T-helper 1 cell treated with Interleukin-12 subunit alpha and Interleukin-12 subunit beta and Interleukin-4 antibody, amounts not matched to agents 30 μg/mL and 1 μg/mL, for 36 hours (primary cell): ENCODE results near the gene PFKP.
"Not testable (repeated sequence)": the region's sequence is repeated elsewhere in the genome, so short reads cannot be mapped to it uniquely, and the experiment has no call there.

ENCODE experiments used
- H3K27ac Mint-ChIP-seq: one replicate; pipeline ENCODE4 v1.8.0; 2021; ENCODE audit warnings: mild to moderate bottlenecking, mixed read lengths
- H3K27me3 Mint-ChIP-seq: one replicate; pipeline ENCODE4 v1.8.0; 2021; ENCODE audit warnings: low read depth, mixed read lengths
- H3K36me3 Mint-ChIP-seq: one replicate; pipeline ENCODE4 v1.8.0; 2021; ENCODE audit warnings: low read depth, mixed read lengths
- H3K4me1 Mint-ChIP-seq: one replicate; pipeline ENCODE4 v1.8.0; 2021; ENCODE audit warnings: low read depth, mixed read lengths
- H3K4me3 Mint-ChIP-seq: one replicate; pipeline ENCODE4 v1.8.0; 2021; ENCODE audit warnings: mild to moderate bottlenecking, moderate library complexity, mixed read lengths
- H3K9me3 Mint-ChIP-seq: one replicate; pipeline ENCODE4 v1.8.0; 2021; ENCODE audit warnings: mixed read lengths

PFKP gene

DNA sequence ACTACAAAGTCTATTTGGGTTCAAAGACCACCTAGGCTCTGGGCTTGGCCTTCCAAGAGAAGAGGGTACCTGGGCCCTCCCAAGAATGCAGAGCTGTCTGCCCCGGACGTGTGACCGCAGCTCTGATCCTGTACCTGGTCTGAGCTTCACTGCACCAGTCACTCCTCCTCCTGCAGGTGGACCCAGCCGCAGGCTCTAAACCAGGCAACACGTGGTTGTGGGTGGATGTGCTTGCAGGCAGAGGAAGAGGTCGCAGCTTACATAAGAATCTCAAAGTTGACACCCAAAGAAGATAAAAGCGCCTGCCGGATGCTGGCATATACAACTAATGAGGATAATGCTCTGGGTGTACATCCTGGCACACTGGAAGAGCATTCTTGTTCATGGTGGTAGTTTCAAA, 9.4 kb upstream of the PFKP start:
- no peaks in the 10 kb centered on the region for H3K36me3 Mint-ChIP-seq
- H3K27me3 Mint-ChIP-seq, result peaks cover 26% of the 10 kb centered on the region
- peaks cover 7% of the 10 kb centered on the region for H3K4me1 Mint-ChIP-seq
- H3K27ac Mint-ChIP-seq, result no peak overlapping the region
- no peak overlapping the region for H3K4me3 Mint-ChIP-seq
- H3K9me3 Mint-ChIP-seq, result no peaks in the 10 kb centered on the region

DNA sequence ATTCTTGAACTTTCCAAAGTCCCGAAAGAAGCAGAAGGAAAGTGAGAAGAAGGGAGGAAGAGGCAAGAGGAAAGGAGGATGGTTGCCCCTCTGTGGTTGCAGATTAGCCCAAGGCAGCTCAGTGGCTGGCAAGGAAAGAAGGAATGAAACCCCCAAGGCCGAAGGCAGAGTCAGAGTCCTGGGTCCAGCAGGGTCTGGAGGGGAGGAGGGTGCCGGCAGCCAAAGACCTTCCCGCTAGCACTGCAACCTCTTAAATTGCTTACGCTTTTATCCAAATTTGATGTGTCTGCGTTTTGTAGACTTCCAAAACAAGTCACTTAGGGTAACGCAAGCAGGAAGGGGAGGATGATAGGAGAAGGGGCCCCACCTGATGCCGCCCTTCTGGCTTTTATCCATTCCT, 7.4 kb upstream of the PFKP start:
- Mint-ChIP-seq H3K9me3 (no peaks in the 10 kb centered on the region), H3K27ac (no peak overlapping the region), H3K27me3 (peaks cover 29% of the 10 kb centered on the region), H3K4me1 (peaks cover 7% of the 10 kb centered on the region), H3K36me3 (no peaks in the 10 kb centered on the region), H3K4me3 (no peak overlapping the region)

DNA sequence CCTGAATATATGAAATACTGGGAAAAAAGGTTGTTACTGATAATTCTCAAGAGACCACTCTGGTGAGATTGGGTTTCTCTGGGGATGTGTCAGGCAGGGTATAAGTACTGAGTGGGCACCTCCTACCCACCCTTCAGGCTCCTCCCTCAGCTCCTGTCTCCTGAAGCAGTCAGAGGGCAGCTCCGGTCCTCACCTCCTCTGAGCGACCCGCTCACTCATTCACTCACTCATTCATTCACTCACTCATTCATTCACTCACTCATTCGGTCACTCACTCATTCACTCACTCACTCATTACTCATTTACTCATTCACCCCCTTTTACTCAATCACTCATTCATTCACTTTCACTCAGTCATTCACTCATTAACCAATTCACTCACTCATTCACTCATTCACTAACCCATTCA, 6.9 kb upstream of the PFKP start:
- Mint-ChIP-seq H3K36me3 (no peaks in the 10 kb centered on the region), H3K9me3 (no peaks in the 10 kb centered on the region), H3K4me1 (peaks cover 7% of the 10 kb centered on the region), H3K27ac (no peak overlapping the region), H3K27me3 (peaks cover 35% of the 10 kb centered on the region), H3K4me3 (no peak overlapping the region)

DNA sequence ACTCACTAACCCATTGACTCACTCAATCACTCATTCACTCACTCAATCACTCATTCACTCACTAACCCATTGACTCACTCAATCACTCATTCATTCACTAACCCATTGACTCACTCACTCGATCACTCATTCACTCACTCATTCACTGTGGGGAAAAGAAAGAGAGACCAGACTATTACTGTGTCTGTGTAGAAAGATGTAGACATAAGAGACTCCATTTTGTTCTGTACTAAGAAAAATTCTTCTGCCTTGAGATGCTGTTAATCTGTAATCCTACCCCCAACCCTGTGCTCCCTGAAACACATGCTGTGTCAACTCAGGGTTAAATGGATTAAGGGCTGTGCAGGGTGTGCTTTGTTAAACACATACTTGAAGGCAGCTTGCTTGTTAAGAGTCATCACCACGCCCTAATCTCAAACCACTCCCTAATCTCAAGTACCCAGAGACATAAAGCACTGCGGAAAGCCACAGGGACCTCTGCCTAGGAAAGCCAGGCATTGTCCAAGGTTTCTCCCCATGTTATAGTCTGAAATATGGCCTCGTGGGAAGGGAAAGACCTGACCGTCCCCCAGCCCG, 5.9 kb upstream of the PFKP start:
- not testable (repeated sequence) for H3K36me3 Mint-ChIP-seq, H3K4me3 Mint-ChIP-seq, H3K9me3 Mint-ChIP-seq, H3K27ac Mint-ChIP-seq, H3K4me1 Mint-ChIP-seq
- peaks cover 37% of the 10 kb centered on the region for H3K27me3 Mint-ChIP-seq

DNA sequence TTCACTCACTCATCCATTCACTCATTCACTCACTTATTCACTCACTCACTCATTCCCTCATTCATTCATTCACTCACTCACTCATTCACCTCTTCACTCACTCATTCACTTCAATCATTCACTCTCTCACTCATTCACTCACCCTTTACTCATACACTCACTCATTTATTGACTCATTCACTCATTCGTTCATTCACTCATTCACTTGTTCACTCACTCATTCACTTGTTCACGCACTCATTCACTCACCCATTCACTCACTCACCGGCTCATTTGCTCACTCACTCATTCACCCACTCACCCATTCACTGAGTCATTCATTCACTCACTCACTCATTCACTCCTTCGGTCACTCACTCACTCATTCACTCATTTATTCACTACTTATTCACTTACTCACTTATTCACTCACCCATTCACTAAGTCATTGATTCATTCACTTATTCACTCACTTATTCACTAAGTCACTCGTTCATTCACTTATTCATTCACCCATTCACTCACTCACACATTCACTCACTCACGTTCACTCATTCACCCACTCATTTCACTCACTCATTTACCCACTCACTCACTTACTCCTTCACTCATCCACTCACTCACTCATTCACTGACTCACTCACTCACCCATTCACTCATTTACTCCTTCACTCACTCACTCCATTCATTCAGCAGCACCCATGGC, 4.7 kb upstream of the PFKP start:
- Mint-ChIP-seq H3K27me3 (peaks cover 30% of the 10 kb centered on the region), H3K36me3 (no peaks in the 10 kb centered on the region), H3K27ac (no peak overlapping the region), H3K9me3 (no peaks in the 10 kb centered on the region), H3K4me1 (peaks cover 2% of the 10 kb centered on the region), H3K4me3 (no peak overlapping the region)

DNA sequence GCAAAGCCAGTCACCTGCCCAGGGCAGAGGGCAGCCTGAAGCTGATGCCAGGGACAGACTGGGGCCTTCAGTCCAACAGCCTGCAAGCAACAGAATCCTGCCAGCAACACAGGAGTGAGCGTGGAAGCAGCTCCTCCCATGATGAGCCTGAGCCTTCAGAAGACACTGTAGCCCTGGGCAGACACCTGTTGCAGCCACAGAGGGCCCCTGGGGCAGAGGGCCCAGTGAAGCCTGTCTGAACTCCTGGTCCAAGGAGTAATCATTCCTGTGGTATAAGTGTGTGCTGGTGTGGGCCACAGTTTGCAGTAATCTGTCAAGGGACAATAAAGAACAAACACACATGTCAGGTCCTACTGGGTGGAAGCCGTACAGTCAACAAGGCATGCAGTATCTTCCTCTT, 2.9 kb upstream of the PFKP start:
- Mint-ChIP-seq H3K27ac (no peak overlapping the region), H3K4me3 (no peak overlapping the region), H3K9me3 (no peaks in the 10 kb centered on the region), H3K4me1 (peaks cover 3% of the 10 kb centered on the region), H3K36me3 (peaks cover 3% of the 10 kb centered on the region), H3K27me3 (peaks cover 30% of the 10 kb centered on the region)

DNA sequence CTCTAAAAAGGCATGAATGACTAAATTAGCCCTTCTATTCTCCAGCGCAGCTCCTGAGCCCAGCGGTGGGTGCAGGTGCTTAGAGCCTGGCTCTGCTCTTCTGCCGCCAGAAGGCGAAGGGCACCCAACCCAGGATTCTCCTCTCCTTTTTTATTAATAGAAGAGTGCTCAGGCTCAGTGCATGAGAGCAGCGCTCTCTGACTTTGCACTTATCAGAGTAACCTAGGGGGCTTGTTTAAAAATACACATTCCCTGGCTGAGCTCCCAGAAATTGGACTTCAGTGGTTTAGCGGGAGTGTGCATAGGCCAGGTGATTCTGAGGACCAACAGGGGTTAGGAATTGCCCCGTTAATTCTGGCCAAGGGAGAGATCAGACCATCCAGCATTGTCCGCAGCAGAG, 1.7 kb upstream of the PFKP start:
- H3K4me3 Mint-ChIP-seq, result peak overlapping the region; percentile 49
- H3K9me3 Mint-ChIP-seq, result no peaks in the 10 kb centered on the region
- peaks cover 14% of the 10 kb centered on the region for H3K36me3 Mint-ChIP-seq

DNA sequence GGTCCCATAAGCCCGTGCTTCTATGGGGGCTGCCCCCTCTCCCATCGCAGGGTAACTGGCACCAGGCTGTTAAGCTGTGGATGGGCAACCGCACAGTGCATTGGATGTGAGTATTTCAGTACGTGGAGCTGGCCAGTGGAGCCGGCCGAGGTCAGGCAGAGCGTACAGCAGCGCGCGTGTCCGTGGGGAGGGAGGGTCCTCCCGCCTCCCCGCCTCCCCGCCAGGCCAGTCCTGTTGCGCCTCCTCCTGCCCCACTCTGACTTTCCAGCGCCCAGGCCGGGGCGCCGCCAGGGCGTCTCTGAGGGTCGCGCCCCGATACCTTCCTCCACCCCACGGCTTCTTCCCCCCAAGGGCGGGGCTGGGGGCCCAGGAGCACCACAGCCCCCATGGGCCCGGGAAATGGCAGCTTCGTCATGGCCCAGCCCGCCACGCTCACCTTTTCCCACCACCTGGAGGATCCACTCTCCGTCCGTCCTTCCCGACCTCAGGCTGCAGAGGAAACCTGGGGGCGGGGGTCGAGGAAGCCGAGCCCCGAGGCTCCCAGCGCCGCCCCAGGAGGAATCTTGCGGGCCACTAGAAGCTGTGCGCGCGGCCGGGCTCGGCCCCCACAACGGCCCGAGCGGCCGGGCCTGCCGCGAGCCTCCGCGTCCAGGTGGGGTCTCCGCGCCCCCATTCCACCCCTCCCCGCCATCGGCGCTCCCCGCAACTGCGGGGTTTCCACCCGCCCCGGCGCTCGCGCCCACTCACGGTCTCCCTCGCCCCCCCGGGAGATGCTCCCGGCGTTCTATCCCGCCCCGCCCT, 831 bp upstream of the PFKP start:
- Mint-ChIP-seq H3K27ac (no peak overlapping the region), H3K4me3 (peak overlapping the region; percentile 61), H3K27me3 (peaks cover 22% of the 10 kb centered on the region), H3K36me3 (peaks cover 18% of the 10 kb centered on the region), H3K4me1 (peaks cover 21% of the 10 kb centered on the region), H3K9me3 (no peaks in the 10 kb centered on the region)

More for the DNA sequence above, 1.7 kb upstream of the PFKP start:
- no peak overlapping the region for H3K27ac Mint-ChIP-seq
- peaks cover 15% of the 10 kb centered on the region for H3K4me1 Mint-ChIP-seq
- H3K27me3 Mint-ChIP-seq, result peaks cover 22% of the 10 kb centered on the region

DNA sequence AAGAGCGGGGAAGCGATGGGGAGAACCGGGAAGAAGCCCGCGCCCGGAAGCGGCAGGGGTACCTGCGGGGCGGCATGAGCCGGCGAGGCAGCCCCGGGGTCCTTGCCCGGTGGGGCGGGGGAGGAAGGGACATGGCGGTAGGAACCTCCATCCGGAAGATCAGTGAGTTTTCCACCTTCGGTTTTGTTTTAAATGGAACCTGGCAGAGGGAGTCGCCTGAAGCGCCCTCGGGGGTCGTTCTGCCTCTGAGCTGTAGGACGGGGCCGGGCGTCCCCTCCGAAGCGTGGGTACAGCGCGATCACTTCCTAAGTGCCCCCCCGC, 471 bp downstream of the PFKP start:
- peaks cover 30% of the 10 kb centered on the region for H3K4me1 Mint-ChIP-seq
- peak overlapping the region; percentile 87 for H3K4me3 Mint-ChIP-seq
- peaks cover 22% of the 10 kb centered on the region for H3K27me3 Mint-ChIP-seq
- peaks cover 23% of the 10 kb centered on the region for H3K36me3 Mint-ChIP-seq
- peak overlapping the region; percentile 82 for H3K27ac Mint-ChIP-seq
- H3K9me3 Mint-ChIP-seq, result no peaks in the 10 kb centered on the region

DNA sequence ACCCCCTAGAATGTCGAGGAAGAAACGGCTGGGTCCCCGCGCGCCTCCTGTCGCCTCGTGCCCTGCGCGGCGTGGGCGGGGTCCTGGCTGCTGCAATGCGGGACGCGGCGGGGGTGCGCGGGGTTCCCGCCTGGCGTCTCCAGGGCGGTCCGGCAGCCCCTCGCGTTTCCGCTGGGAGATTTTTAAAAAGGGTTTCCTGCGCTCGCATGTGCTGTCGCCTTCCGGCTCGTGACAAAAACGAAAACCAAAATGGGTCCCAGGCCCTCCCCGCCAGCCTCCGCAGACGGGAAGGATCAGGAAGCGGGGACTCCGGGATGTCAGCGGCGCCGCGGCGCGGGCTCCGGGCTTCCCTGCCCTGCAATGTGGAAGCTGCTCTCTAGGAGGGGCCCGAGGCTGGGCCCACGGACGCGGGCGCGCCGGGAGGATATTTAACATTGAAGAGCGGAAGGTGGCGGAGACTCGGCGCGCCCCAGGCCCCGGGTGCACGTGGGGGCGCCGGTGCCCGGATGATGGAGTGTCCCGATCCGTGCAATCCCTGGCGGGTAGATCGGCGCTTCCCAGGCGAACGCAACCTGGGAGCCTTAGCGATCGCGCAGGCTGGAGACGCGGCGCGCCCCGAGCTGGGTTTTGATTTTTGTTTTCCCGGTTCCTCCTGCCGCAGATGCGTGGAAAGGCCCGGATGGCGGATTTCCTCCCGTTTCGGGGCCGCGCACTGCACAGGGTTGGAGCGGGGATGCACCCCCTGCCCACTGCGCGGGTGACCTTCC, 1.0 kb downstream of the PFKP start:
- no peaks in the 10 kb centered on the region for H3K9me3 Mint-ChIP-seq
- H3K4me3 Mint-ChIP-seq, result peak overlapping the region; percentile 87
- H3K36me3 Mint-ChIP-seq, result peaks cover 23% of the 10 kb centered on the region
- peaks cover 22% of the 10 kb centered on the region for H3K27me3 Mint-ChIP-seq
- peak overlapping the region; percentile 83 for H3K27ac Mint-ChIP-seq
- peaks cover 34% of the 10 kb centered on the region for H3K4me1 Mint-ChIP-seq

DNA sequence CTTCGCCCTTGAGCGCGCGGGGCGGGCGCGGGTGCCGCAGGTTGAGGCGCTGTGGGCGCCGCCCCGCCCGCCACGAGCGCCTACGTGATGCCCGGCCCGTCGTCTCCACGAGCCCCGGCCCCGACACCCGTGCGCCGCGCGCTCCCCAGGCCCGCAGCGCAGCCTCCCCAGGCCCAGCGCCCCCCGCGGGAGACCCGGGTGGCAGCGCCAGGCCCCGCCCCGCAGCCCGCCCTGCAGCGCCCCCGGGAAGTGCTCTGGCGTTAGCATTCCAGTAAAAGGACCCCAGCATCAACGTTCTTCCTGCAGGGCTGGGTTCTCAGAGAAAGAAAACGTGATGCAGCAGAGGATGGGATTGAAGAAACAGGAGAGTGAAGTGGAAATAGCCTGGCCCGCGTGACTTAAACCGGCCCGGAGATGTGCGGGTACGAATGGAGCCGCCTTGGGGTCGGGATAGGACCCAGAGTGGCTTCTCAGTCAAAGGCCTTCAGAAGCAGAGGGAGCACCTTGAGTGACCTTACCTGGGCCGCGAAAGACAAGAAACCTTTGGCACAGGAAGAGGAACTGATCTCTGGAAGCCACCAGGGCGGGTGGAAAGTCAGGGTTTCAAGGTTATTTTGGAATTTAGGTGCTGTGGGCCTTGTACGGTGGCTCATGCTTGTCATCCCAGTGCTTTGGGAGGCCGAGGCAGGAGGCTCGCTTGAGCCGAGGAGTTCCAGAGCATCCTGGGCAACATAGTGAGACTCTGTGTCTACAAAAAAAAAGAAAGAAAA, 1.8 kb downstream of the PFKP start:
- H3K4me1 Mint-ChIP-seq, result peaks cover 40% of the 10 kb centered on the region
- H3K9me3 Mint-ChIP-seq, result no peaks in the 10 kb centered on the region
- peak overlapping the region; percentile 87 for H3K4me3 Mint-ChIP-seq
- peaks cover 16% of the 10 kb centered on the region for H3K27me3 Mint-ChIP-seq
- peak overlapping the region; percentile 85 for H3K27ac Mint-ChIP-seq
- H3K36me3 Mint-ChIP-seq, result peaks cover 25% of the 10 kb centered on the region

DNA sequence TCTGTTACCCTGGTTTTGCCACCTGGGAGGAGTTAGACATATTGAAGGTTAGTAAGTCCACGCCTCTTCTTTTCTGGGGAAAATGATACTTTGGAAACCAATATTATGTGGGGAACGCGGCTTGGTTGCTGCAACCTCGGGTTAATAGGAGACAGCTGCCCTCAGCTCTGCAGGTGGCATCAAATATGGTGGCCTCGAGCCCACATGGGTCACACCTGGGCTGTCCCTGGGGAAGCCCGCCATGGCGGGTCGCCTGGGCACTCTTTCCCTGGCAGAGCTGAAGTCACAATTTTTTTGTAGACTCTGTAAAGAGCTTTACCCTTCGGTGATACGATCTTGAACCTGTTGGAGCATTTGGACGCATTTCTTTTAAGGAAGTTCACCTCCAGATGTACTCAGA, 2.5 kb downstream of the PFKP start:
- Mint-ChIP-seq H3K27me3 (peaks cover 14% of the 10 kb centered on the region), H3K4me3 (peak overlapping the region; percentile 82), H3K27ac (peak overlapping the region; percentile 85), H3K36me3 (peaks cover 25% of the 10 kb centered on the region), H3K9me3 (no peaks in the 10 kb centered on the region), H3K4me1 (peaks cover 46% of the 10 kb centered on the region)

DNA sequence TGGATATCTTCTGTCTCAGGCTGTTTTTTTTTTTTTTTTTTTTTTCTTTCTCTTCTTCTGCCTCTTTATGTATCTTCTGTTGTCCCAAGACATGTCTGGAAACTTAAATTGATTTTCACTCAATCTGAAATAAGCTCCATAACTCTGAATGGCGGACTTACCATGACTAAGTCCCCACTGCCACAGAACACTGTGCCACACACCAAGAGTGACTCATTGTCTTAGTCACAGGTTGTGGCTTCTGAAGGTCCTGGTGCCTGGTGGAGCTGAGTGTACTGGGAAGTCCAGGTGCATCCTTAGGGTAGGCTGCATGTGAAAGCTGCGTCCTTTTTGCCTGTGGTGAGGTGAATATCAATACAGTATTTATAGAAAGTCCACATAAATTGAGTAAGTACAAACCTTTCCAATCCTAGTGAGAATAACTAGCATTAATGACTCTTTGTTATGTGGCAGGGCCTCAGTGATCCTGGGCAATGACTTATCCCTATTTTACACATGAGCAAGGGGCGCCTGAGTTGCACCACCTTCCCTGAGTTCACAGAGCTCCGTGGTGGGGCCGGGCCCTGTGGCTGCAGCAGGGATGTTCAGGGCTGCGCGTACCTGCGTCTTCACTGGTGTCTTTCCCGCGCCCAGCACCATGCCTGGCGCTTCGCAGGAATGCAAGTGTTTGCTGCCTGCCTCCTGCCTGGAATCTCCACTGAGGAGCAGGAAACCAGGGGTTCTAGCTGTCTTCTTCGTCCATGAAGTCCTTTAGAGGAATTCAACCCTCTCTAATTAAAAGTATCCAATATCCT, 4.3 kb downstream of the PFKP start:
- Mint-ChIP-seq H3K36me3 (peaks cover 33% of the 10 kb centered on the region), H3K27me3 (no peaks in the 10 kb centered on the region), H3K4me3 (peak overlapping the region; percentile 56), H3K27ac (peak overlapping the region; percentile 71), H3K4me1 (peaks cover 52% of the 10 kb centered on the region), H3K9me3 (no peaks in the 10 kb centered on the region)
